CD4-positive, alpha-beta memory T cell (primary cell): ENCODE measurements around the gene CADM4. TPM values are rescaled to one million over a fixed set of nuclear protein-coding genes. Genes with fewer than 3 reads are reported as not detected.

Source experiments
- CTCF ChIA-PET: fragments of 350-600 bp; sonication (Branson Sonifier 250); formaldehyde crosslinking; loops from one replicate; lab custom pipeline; 2021; ENCODE audit warnings: inconsistent platforms; ENCODE audit not compliant: partially characterized antibody; lab: Charles Lee
- POLR2A ChIA-PET: fragments of 350-600 bp; sonication (Branson Sonifier 250); formaldehyde crosslinking; loops from one replicate; lab custom pipeline; 2021; ENCODE audit not compliant: partially characterized antibody; lab: Charles Lee
- DNase-seq, 5 donors: peaks; one replicate each; pipeline versions ENCODE4 v3.0.0 to v3.0.0-alpha.2; 2020 to 2022; ENCODE audit warnings: mixed read lengths in 1 of 5
- H3K27ac ChIP-seq: one replicate; pipeline ENCODE4 v1.7.0; 2013; ENCODE audit warnings: low read depth, low read length
- H3K27me3 ChIP-seq: 2 replicates; pipeline ENCODE4 v1.7.0; 2013; ENCODE audit warnings: mild to moderate bottlenecking, low read length, moderate library complexity; ENCODE audit not compliant: insufficient read depth
- H3K36me3 ChIP-seq: 2 replicates; pipeline ENCODE4 v1.7.0; 2013; ENCODE audit warnings: mild to moderate bottlenecking, low read length, moderate library complexity; ENCODE audit not compliant: insufficient read depth
- H3K4me1 ChIP-seq: 2 replicates; pipeline ENCODE4 v1.7.0; 2013; ENCODE audit warnings: mild to moderate bottlenecking, low read length, moderate library complexity; ENCODE audit not compliant: insufficient read depth
- H3K4me3 ChIP-seq, 2 donors: one replicate each; pipeline ENCODE4 v1.7.0; 2013; ENCODE audit warnings: low read length in 2 of 2, mild to moderate bottlenecking in 1 of 2
- H3K9me3 ChIP-seq, 2 donors: one replicate each; pipeline ENCODE4 v1.7.0; 2013; ENCODE audit warnings: low read length in 2 of 2, control low read depth in 1 of 2; ENCODE audit not compliant: control insufficient read depth in 1 of 2
- H3K27ac Mint-ChIP-seq, 7 donors: one replicate each; pipeline ENCODE4 v1.8.0; 2020 to 2021; ENCODE audit warnings: mixed read lengths in 7 of 7, mild to moderate bottlenecking in 6 of 7, inconsistent platforms in 3 of 7, moderate library complexity in 3 of 7
- H3K27me3 Mint-ChIP-seq, 2 donors: one replicate each; pipeline ENCODE4 v1.8.0; 2020 to 2021; ENCODE audit warnings: mixed read lengths in 2 of 2
- H3K36me3 Mint-ChIP-seq, 2 donors: one replicate each; pipeline ENCODE4 v1.8.0; 2020 to 2021; ENCODE audit warnings: mixed read lengths in 2 of 2, inconsistent platforms in 1 of 2, mild to moderate bottlenecking in 1 of 2
- H3K4me1 Mint-ChIP-seq, 4 donors: one replicate each; pipeline ENCODE4 v1.8.0; 2020 to 2021; ENCODE audit warnings: mixed read lengths in 4 of 4, mild to moderate bottlenecking in 1 of 4
- H3K4me3 Mint-ChIP-seq, 8 donors: one replicate each; pipeline ENCODE4 v1.8.0; 2020 to 2021; ENCODE audit warnings: mixed read lengths in 8 of 8, mild to moderate bottlenecking in 7 of 8, moderate library complexity in 6 of 8, inconsistent platforms in 3 of 8
- H3K9me3 Mint-ChIP-seq, 8 donors: one replicate each; pipeline ENCODE4 v1.8.0; 2020 to 2021; ENCODE audit warnings: mixed read lengths in 8 of 8, mild to moderate bottlenecking in 5 of 8, inconsistent platforms in 3 of 8, moderate library complexity in 1 of 8
- intact Hi-C: fragments of 100-400 bp; cut with micrococcal nuclease; formaldehyde crosslinking; loops from one replicate; pipeline ENCODE4 v1.15.1; 2023
- polyA plus RNA-seq, 2 donors: library from polyadenylated mRNA; unstranded; fragments of 300-500 nt; fragmentation: Illumina TruSeq; gene quantifications; one replicate each; pipeline ENCODE4 v1.2.3, GENCODE V29; 2021
- total RNA-seq, 2 experiments: library from RNA; stranded (reverse); gene quantifications; one replicate each; pipeline ENCODE4 v1.2.3, GENCODE V29; 2021

The CADM4 gene
- total and polyA plus RNA-seq, 4 experiments from 2014 or later, result 0.18 to 0.49 (median 0.33) TPM; not detected in 1

DNA sequence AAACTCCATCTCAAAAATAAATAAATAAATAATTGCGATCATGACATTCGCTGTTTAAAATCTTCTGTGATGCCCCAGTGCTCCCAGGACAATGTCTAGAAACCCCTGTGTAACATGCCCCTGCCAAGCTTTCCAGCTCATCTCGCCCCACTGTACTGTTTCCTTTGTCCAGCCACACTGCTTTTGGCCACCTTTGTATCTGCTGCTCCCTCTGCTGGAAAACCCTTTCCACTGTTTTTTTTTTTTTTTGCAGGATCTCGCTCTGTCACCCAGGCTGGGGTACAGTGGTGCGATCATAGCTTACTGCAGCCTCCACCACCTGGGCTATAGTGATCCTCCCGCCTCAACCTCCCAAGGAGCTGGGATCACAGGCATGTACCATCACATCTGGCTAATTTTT is 22.8 kb upstream of the CADM4 start:
- Mint-ChIP-seq H3K9me3 (peaks cover 0 to 13% (median 8%) of the 10 kb centered on the region in 8 donors), H3K27ac (peak overlapping the region in 6 of 7 donors; percentile 37 to 86 (median 78)), H3K4me1 (peaks cover 17 to 33% (median 27%) of the 10 kb centered on the region in 4 donors), H3K27me3 (no peaks in the 10 kb centered on the region), H3K36me3 (peaks cover 29 to 53% of the 10 kb centered on the region in 2 donors), H3K4me3 (no peak overlapping the region)
- H3K9me3 ChIP-seq, result no peaks in the 10 kb centered on the region
- intact Hi-C loops, result no loop called here
- no peak overlapping the region for H3K4me3 ChIP-seq
- no peaks in the 10 kb centered on the region for H3K36me3 ChIP-seq
- no peak overlapping the region for H3K27ac ChIP-seq
- CTCF ChIA-PET, result interaction anchor here (0.7 kb wide), 1 partner anchor 107 kb away, joined by 4 read pairs; no protein-coding TSS in a partner anchor
- peaks cover 28% of the 10 kb centered on the region for H3K4me1 ChIP-seq
- DNase-seq, result no peak
- H3K27me3 ChIP-seq, result no peaks in the 10 kb centered on the region
- POLR2A ChIA-PET, result no interaction called here

DNA sequence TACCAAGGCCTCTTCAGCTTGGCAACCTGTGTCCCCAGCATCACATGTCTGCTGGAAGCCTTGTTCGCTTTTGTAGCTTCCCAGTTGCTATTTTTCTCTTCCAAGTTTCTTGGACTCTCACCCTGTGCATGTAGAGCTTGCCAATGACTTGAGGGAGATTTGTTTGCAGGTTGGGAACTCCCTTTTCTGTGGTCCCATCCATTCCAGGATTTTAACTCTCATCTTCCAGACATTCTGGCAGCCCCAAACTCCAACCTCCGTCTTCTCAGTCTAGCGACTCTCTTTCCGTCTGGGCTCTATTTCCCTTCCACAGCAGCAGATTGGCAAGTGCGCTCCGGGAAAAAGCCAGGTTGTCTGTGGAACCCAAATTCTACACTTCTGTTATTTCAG is 21.3 kb upstream of the CADM4 start:
- Histone ChIP-seq H3K4me1 (peaks cover 25% of the 10 kb centered on the region), H3K9me3 (no peaks in the 10 kb centered on the region), H3K27me3 (no peaks in the 10 kb centered on the region), H3K36me3 (no peaks in the 10 kb centered on the region), H3K4me3 (no peak overlapping the region), H3K27ac (no peak overlapping the region)
- peaks cover 35 to 67% of the 10 kb centered on the region in 2 donors for H3K36me3 Mint-ChIP-seq
- no peak overlapping the region for H3K4me3 Mint-ChIP-seq
- peak overlapping the region in 1 of 7 donors; percentile 68 for H3K27ac Mint-ChIP-seq
- H3K9me3 Mint-ChIP-seq, result peaks cover 0 to 17% (median 8%) of the 10 kb centered on the region in 8 donors
- H3K4me1 Mint-ChIP-seq, result peaks cover 14 to 27% (median 22%) of the 10 kb centered on the region in 4 donors
- ChIA-PET CTCF (interaction anchor here (1.1 kb wide), 1 partner anchor 106 kb away, joined by 4 read pairs; no protein-coding TSS in a partner anchor), POLR2A (no interaction called here)
- H3K27me3 Mint-ChIP-seq, result no peaks in the 10 kb centered on the region
- intact Hi-C loops, result no loop called here
- no peak for DNase-seq

DNA sequence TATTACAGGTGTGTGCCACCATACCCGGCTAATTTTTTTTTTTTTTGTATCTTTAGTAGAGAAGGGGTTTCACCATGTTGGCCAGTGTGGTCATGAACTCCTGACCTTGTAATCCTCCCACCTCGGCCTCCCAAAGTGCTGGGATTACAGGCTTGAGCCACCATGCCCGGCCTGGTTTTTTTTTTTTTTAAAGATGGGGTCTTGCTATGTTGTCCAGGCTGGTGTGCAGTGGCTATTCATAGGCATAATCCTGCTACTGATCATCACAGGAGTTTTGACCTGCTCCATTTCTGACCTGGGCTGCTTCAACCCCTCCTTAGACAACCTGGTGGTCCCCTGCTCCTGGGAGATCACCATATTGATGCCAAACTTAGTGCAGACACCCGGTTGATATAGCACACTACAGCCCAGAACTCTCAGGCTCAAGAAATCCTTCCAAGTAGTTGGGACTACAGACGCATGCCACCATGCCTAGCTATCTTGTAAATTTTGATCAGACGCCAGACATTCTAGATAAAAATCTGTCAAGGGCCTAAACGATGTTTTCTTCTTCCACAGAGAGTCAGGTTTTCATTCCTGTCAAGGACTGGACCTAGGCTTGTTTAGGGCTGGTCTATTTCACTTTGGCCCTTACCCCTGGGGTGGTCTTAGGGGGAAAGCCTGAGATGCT is 20.8 kb upstream of the CADM4 start:
- Histone ChIP-seq H3K4me1 (peaks cover 25% of the 10 kb centered on the region), H3K27me3 (no peaks in the 10 kb centered on the region), H3K27ac (no peak overlapping the region), H3K4me3 (no peak overlapping the region), H3K9me3 (no peaks in the 10 kb centered on the region), H3K36me3 (no peaks in the 10 kb centered on the region)
- ChIA-PET CTCF (interaction anchor here (1.1 kb wide), 1 partner anchor 105 kb away, joined by 4 read pairs; no protein-coding TSS in a partner anchor), POLR2A (interaction anchor here (0.6 kb wide), 1 partner anchor 34 kb away, joined by 3 read pairs; no protein-coding TSS in a partner anchor)
- no peak for DNase-seq
- no peaks in the 10 kb centered on the region for H3K27me3 Mint-ChIP-seq
- H3K4me3 Mint-ChIP-seq, result no peak overlapping the region
- no peak overlapping the region for H3K27ac Mint-ChIP-seq
- H3K9me3 Mint-ChIP-seq, result peaks cover 0 to 17% (median 9%) of the 10 kb centered on the region in 8 donors
- H3K36me3 Mint-ChIP-seq, result peaks cover 40 to 71% of the 10 kb centered on the region in 2 donors
- H3K4me1 Mint-ChIP-seq, result peaks cover 14 to 27% (median 22%) of the 10 kb centered on the region in 4 donors
- intact Hi-C loops, result no loop called here

DNA sequence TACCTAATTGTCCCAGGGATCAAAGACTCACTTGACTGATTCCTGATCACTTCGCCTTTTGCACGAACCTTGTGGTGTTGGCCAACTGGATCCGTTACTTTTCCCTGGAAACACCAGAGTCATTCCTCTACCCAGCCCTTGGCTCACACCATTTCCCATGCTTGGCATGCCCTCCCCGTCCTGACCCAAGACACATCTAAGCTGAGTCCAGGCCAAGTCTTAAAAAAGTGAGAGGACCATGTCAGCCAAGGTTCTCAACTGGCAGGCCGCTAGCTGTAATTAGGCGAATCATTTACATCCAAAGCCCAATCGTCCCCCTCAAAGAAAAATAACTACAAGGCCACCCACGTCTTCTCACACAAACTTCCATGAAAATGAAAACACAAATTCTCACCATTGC is 18.8 kb upstream of the CADM4 start:
- Mint-ChIP-seq H3K27ac (peak overlapping the region in 2 of 7 donors; percentile 4 to 69), H3K9me3 (peaks cover 0 to 17% (median 9%) of the 10 kb centered on the region in 8 donors), H3K4me3 (no peak overlapping the region), H3K36me3 (peaks cover 45 to 66% of the 10 kb centered on the region in 2 donors), H3K4me1 (peaks cover 0 to 8% (median 7%) of the 10 kb centered on the region in 4 donors), H3K27me3 (no peaks in the 10 kb centered on the region)
- Histone ChIP-seq H3K4me3 (no peak overlapping the region), H3K4me1 (peaks cover 6% of the 10 kb centered on the region), H3K9me3 (no peaks in the 10 kb centered on the region), H3K27ac (no peak overlapping the region), H3K27me3 (no peaks in the 10 kb centered on the region), H3K36me3 (peaks cover 3% of the 10 kb centered on the region)
- ChIA-PET POLR2A (no interaction called here), CTCF (interaction anchor here (0.6 to 1.4 kb wide), 2 partner anchors 10 to 55 kb away, joined by 3 to 6 read pairs; no protein-coding TSS in a partner anchor)
- DNase-seq, result no peak
- intact Hi-C loops, result no loop called here

DNA sequence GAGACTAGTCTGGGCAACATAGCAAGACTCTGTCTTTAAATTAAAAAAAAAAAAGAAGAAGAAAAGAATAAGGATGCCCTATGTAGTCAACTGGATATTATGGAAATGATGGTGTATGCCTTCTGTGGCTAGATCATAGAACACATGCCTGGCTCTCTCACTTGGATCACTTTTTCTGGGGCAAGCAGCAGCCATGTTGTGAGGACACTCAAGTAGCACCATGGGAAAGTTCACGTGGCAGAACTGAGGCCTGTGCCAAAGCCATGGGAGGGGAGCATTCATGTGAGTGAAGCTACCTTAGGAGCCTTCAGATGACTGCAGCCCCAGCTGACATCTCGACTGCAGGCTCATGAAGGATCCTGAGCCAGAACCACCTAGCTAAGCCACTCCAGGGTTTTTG is 18.4 kb upstream of the CADM4 start:
- H3K27ac Mint-ChIP-seq, result no peak overlapping the region

DNA sequence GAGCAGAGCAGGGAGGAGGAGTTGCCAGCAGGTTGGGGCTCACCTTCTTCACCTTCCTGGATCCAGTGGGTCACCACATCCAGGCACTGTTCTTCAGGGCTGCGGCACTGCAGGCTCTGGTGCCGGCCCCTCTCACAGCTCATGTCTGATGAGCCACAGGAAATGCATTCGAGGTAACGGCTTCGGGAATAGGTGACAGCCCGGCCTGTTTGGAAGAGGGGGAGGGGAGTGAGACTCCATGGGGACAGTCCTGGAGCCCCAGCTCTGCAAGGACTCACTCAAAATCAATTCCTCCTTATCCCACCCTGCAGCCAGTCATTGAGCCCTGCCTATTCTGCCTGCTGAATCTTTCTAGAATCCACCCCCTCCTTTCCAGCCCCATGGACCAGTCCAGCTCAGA is 16.8 kb upstream of the CADM4 start:
- Histone ChIP-seq H3K27ac (no peak overlapping the region), H3K4me1 (no peaks in the 10 kb centered on the region), H3K4me3 (no peak overlapping the region), H3K9me3 (no peaks in the 10 kb centered on the region), H3K27me3 (no peaks in the 10 kb centered on the region), H3K36me3 (peaks cover 3% of the 10 kb centered on the region)
- no peak for DNase-seq
- Mint-ChIP-seq H3K36me3 (peaks cover 58 to 62% of the 10 kb centered on the region in 2 donors), H3K27me3 (no peaks in the 10 kb centered on the region), H3K4me3 (no peak overlapping the region), H3K27ac (no peak overlapping the region), H3K9me3 (peaks cover 0 to 17% (median 9%) of the 10 kb centered on the region in 8 donors), H3K4me1 (no peaks in the 10 kb centered on the region)
- ChIA-PET POLR2A (no interaction called here), CTCF (interaction anchor here (1.1 kb wide), 1 partner anchor 12 kb away, joined by 4 read pairs; no protein-coding TSS in a partner anchor)
- intact Hi-C loops, result no loop called here

More for the DNA sequence above, 18.4 kb upstream of the CADM4 start:
- Histone ChIP-seq H3K9me3 (no peaks in the 10 kb centered on the region), H3K27ac (no peak overlapping the region), H3K4me1 (peaks cover 2% of the 10 kb centered on the region), H3K27me3 (no peaks in the 10 kb centered on the region), H3K36me3 (peaks cover 3% of the 10 kb centered on the region), H3K4me3 (no peak overlapping the region)
- Mint-ChIP-seq H3K36me3 (peaks cover 49 to 68% of the 10 kb centered on the region in 2 donors), H3K4me1 (peaks cover 0 to 6% (median 3%) of the 10 kb centered on the region in 4 donors), H3K4me3 (no peak overlapping the region), H3K9me3 (peaks cover 0 to 17% (median 9%) of the 10 kb centered on the region in 8 donors), H3K27me3 (no peaks in the 10 kb centered on the region)
- DNase-seq, result no peak
- ChIA-PET POLR2A (no interaction called here), CTCF (no interaction called here)
- intact Hi-C loops, result no loop called here

DNA sequence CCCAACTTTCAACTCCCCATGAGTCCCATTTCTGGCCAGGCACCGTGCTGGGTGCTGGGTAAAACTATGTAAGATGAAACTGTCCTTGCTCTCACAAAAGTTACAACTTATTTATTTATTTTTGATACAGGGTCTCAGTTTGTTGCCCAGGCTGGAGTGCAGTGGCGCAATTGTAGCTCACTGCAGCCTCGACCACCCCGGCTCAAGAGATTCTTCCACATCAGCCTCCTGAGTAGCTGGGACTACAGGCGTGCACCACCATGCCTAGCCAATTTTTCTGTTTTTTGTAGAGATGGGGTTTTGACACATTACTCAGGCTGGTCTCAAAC is 12.9 kb upstream of the CADM4 start:
- H3K9me3 Mint-ChIP-seq, result peaks cover 0 to 6% (median 0%) of the 10 kb centered on the region in 8 donors
- H3K27ac Mint-ChIP-seq, result no peak overlapping the region
- Histone ChIP-seq H3K4me1 (no peaks in the 10 kb centered on the region), H3K27me3 (no peaks in the 10 kb centered on the region), H3K9me3 (no peaks in the 10 kb centered on the region), H3K4me3 (no peak overlapping the region), H3K27ac (no peak overlapping the region), H3K36me3 (peaks cover 3% of the 10 kb centered on the region)
- peaks cover 41 to 48% of the 10 kb centered on the region in 2 donors for H3K36me3 Mint-ChIP-seq
- ChIA-PET CTCF (interaction anchor here (1.0 to 1.4 kb wide), 4 partner anchors 26 to 97 kb away, joined by 3 to 5 read pairs (median 3); no protein-coding TSS in a partner anchor), POLR2A (no interaction called here)
- H3K4me1 Mint-ChIP-seq, result no peaks in the 10 kb centered on the region
- DNase-seq, result no peak
- H3K4me3 Mint-ChIP-seq, result no peak overlapping the region
- H3K27me3 Mint-ChIP-seq, result no peaks in the 10 kb centered on the region
- intact Hi-C loops, result no loop called here
